Mucosa of descending colon (tissue), 3 donors: Measurements from ENCODE around the gene BDH1. TPM values are rescaled to one million over a fixed set of nuclear protein-coding genes. Genes with fewer than 3 reads are reported as not detected.

Source experiments
- ATAC-seq: fragments of 200-7000 bp; cut with Tn5 transposase; one replicate; pipeline ENCODE4 v1.9.1; 2020; ENCODE audit warnings: mild to moderate bottlenecking, moderate library complexity
- DNase-seq, 3 donors: peaks; one replicate each; pipeline ENCODE4 v3.0.0-alpha.2; 2020
- H3K36me3 ChIP-seq: fragments of 200-600 bp; one replicate; pipeline ENCODE4 v1.8.0; 2021; ENCODE audit warnings: low read depth, mild to moderate bottlenecking
- H3K4me1 ChIP-seq: fragments of 200-600 bp; one replicate; pipeline ENCODE4 v1.8.0; 2021; ENCODE audit warnings: low read depth, mild to moderate bottlenecking
- H3K4me3 ChIP-seq: fragments of 200-600 bp; one replicate; pipeline ENCODE4 v1.8.0; 2021; ENCODE audit warnings: mild to moderate bottlenecking
- H3K9me3 ChIP-seq: fragments of 200-600 bp; one replicate; pipeline ENCODE4 v1.8.0; 2021; ENCODE audit warnings: mild to moderate bottlenecking
- CTCF ChIP-seq: fragments of 200-600 bp; IDR thresholded peaks from one replicate; pipeline ENCODE4 v1.8.0; 2022; ENCODE audit warnings: antibody characterized with exemption, mild to moderate bottlenecking
- intact Hi-C, 2 donors: fragments of 100-400 bp; cut with DNase I in 1 of 2; cut with micrococcal nuclease in 1 of 2; formaldehyde crosslinking; loops; one replicate each; pipeline versions ENCODE4 v1.11.0 to v1.11.1; 2022; cut with DNase I, micrococcal nuclease
- total RNA-seq, 3 donors: library from RNA; stranded (reverse); fragmentation: NEBNext Ultra II Directional in 2 of 3; extraction: Animal tissue kit (Norgen Biotek cat#: 25700) in 2 of 3; gene quantifications; one replicate each; pipeline versions ENCODE4 v1.2.1 to v1.2.4, GENCODE V29; 2021 to 2023
- donor health status: DM: no; HTN: no; CAD: no; lungs with moderate emphysema.
- donor health status: DM: no; HTN: no; CAD: no.
- donor health status: DM: no; HTN: yes; CAD: no.

Gene BDH1
- total RNA-seq, 3 donors from 2014 or later: 79.3 to 246 (median 160) TPM

- intact Hi-C loops: no loop called here
- Histone ChIP-seq H3K4me1 (peaks cover 41% of the 10 kb centered on the region), H3K36me3 (no peaks in the 10 kb centered on the region), H3K4me3 (no peak overlapping the region), H3K9me3 (no peaks in the 10 kb centered on the region)
- TF ChIP-seq CTCF: no peak
- DNase-seq (peak in 1 of 3 donors; percentile 54), ATAC-seq (no peak)
Measured at GRCh38 chr3:197498499-197499241, 57.1 kb downstream of the BDH1 start.

- no peak overlapping the region for H3K4me3 ChIP-seq
- no peaks in the 10 kb centered on the region for H3K36me3 ChIP-seq
- no peaks in the 10 kb centered on the region for H3K9me3 ChIP-seq
- TF ChIP-seq CTCF: no peak
- peaks cover 31% of the 10 kb centered on the region for H3K4me1 ChIP-seq
- intact Hi-C loops: no loop called here
- no peak for DNase-seq
- ATAC-seq: no peak
Measured at GRCh38 chr3:197496746-197497125, 59.0 kb downstream of the BDH1 start.

- ATAC-seq: no peak
- Histone ChIP-seq H3K4me3 (no peak overlapping the region), H3K36me3 (no peaks in the 10 kb centered on the region), H3K9me3 (no peaks in the 10 kb centered on the region), H3K4me1 (peaks cover 27% of the 10 kb centered on the region)
- DNase-seq: peak in 1 of 3 donors; percentile 25
- no peak for TF ChIP-seq CTCF
- intact Hi-C loops: no loop called here
Measured at GRCh38 chr3:197495999-197496745, 59.6 kb downstream of the BDH1 start.

GRCh38 chr3:197495499-197495898, 60.3 kb downstream of the BDH1 start:
- Histone ChIP-seq H3K9me3 (no peaks in the 10 kb centered on the region), H3K4me1 (peaks cover 20% of the 10 kb centered on the region), H3K4me3 (no peak overlapping the region), H3K36me3 (no peaks in the 10 kb centered on the region)
- intact Hi-C loops: no loop called here
- no peak for TF ChIP-seq CTCF
- no peak for ATAC-seq
- no peak for DNase-seq

- H3K9me3 ChIP-seq: no peaks in the 10 kb centered on the region
- DNase-seq: no peak
- no peaks in the 10 kb centered on the region for H3K36me3 ChIP-seq
- no peak overlapping the region for H3K4me3 ChIP-seq
- intact Hi-C loops: no loop called here
- TF ChIP-seq CTCF: no peak
- no peak for ATAC-seq
- peaks cover 17% of the 10 kb centered on the region for H3K4me1 ChIP-seq
Measured at GRCh38 chr3:197495059-197495455, 60.7 kb downstream of the BDH1 start.
